Breast epithelium (tissue), 4 donors: ENCODE data around the gene ZBTB40. TPM values are rescaled to one million over a fixed set of nuclear protein-coding genes. Genes with fewer than 3 reads are reported as not detected.

Experiments used
- DNase-seq, 2 donors: peaks; one replicate each; pipeline ENCODE4 v3.0.0-alpha.2; 2019; ENCODE audit warnings: low spot score in 2 of 2
- H3K27ac ChIP-seq, 2 donors: fragments of 200-600 bp; sonication (generic) in 1 of 2; one replicate each; pipeline ENCODE4 v1.5.1; 2016 to 2019; ENCODE audit warnings: mild to moderate bottlenecking in 1 of 2
- H3K27me3 ChIP-seq, 2 donors: fragments of 200-600 bp; sonication (generic) in 1 of 2; one replicate each; pipeline versions ENCODE4 v1.5.1 to v1.6.0; 2017 to 2019; ENCODE audit warnings: control low read depth in 1 of 2, mild to moderate bottlenecking in 1 of 2
- H3K36me3 ChIP-seq: fragments of 200-600 bp; one replicate; pipeline ENCODE4 v1.5.1; 2019
- H3K4me1 ChIP-seq, 2 donors: fragments of 200-600 bp; sonication (generic); one replicate each; pipeline ENCODE4 v1.5.1; 2016 to 2019; ENCODE audit warnings: control low read depth in 1 of 2
- H3K4me3 ChIP-seq, 3 donors: fragments of 200-600 bp; sonication (generic); 1 replicate in 2 of 3; 2 replicates in 1 of 3; pipeline ENCODE4 v1.5.1; 2016 to 2019; ENCODE audit warnings: mild to moderate bottlenecking in 3 of 3, moderate library complexity in 2 of 3
- H3K9me3 ChIP-seq, 2 donors: fragments of 200-600 bp; sonication (generic) in 1 of 2; one replicate each; pipeline ENCODE4 v1.5.1; 2016 to 2019; ENCODE audit warnings: control low read depth in 1 of 2
- CTCF ChIP-seq, 3 donors: fragments of 450-650 bp; IDR thresholded peaks; one replicate each; pipeline ENCODE4 v1.5.1; 2016 to 2017; ENCODE audit warnings: antibody characterized with exemption in 3 of 3, mild to moderate bottlenecking in 3 of 3, moderate library complexity in 3 of 3
- POLR2A ChIP-seq: fragments of 450-650 bp; IDR thresholded peaks from one replicate; pipeline ENCODE4 v1.6.1; 2016; ENCODE audit warnings: antibody characterized with exemption, mild to moderate bottlenecking, moderate library complexity
- POLR2AphosphoS5 ChIP-seq, 3 donors: sonication (generic); formaldehyde crosslinking; IDR thresholded peaks; one replicate each; pipeline ENCODE4 v1.6.1; 2017; ENCODE audit warnings: antibody characterized with exemption in 3 of 3
- intact Hi-C: fragments of 100-400 bp; cut with DNase I; formaldehyde crosslinking; loops from one replicate; pipeline ENCODE4 v1.15.1; 2023; ENCODE audit warnings: low total_unique reads
- total RNA-seq, 3 donors: library from RNA; depleted of rRNA; stranded (reverse); fragments of >200 nt; gene quantifications; one replicate each; pipeline ENCODE4 v1.1.0, GENCODE V29; 2016

The ZBTB40 gene
- total RNA-seq, 3 donors from 2014 or later: 15.7 to 24.6 (median 22.0) TPM

GRCh38 chr1:22500471-22500870, 48.8 kb downstream of the ZBTB40 start:
- no peak overlapping the region for H3K27ac ChIP-seq
- intact Hi-C loops: no loop called here
- TF ChIP-seq POLR2AphosphoS5 (IDR thresholded peaks at IDR 0.05): no peak
- TF ChIP-seq POLR2A: no peak
- no peak for TF ChIP-seq CTCF (IDR thresholded peaks at IDR 0.05)

GRCh38 chr1:22502202-22502601, 50.6 kb downstream of the ZBTB40 start:
- no peaks in the 10 kb centered on the region for H3K27me3 ChIP-seq
- no peaks in the 10 kb centered on the region for H3K36me3 ChIP-seq
- intact Hi-C loops: no loop called here
- TF ChIP-seq CTCF (IDR thresholded peaks at IDR 0.05) (no peak), POLR2AphosphoS5 (IDR thresholded peaks at IDR 0.05) (no peak)
- no peaks in the 10 kb centered on the region for H3K9me3 ChIP-seq
- no peak overlapping the region for H3K4me3 ChIP-seq
- DNase-seq: no peak
- H3K27ac ChIP-seq: no peak overlapping the region
- H3K4me1 ChIP-seq: no peaks in the 10 kb centered on the region

More at GRCh38 chr1:22500471-22500870, 48.8 kb downstream of the ZBTB40 start:
- Histone ChIP-seq H3K27me3 (no peaks in the 10 kb centered on the region), H3K36me3 (no peaks in the 10 kb centered on the region), H3K9me3 (no peaks in the 10 kb centered on the region), H3K4me1 (no peaks in the 10 kb centered on the region), H3K4me3 (no peak overlapping the region)
- DNase-seq: no peak

- no peaks in the 10 kb centered on the region for H3K4me1 ChIP-seq
- no peak for DNase-seq
- TF ChIP-seq CTCF (IDR thresholded peaks at IDR 0.05) (no peak), POLR2A (no peak)
- no peak overlapping the region for H3K4me3 ChIP-seq
- no peaks in the 10 kb centered on the region for H3K9me3 ChIP-seq
- no peaks in the 10 kb centered on the region for H3K27me3 ChIP-seq
- H3K27ac ChIP-seq: no peak overlapping the region
- intact Hi-C loops: no loop called here
- no peaks in the 10 kb centered on the region for H3K36me3 ChIP-seq
These were observed 52.2 kb downstream of the ZBTB40 start for GRCh38 chr1:22503721-22504410.

GRCh38 chr1:22506130-22506692, 54.6 kb downstream of the ZBTB40 start:
- Histone ChIP-seq H3K27me3 (no peaks in the 10 kb centered on the region), H3K36me3 (no peaks in the 10 kb centered on the region), H3K9me3 (no peaks in the 10 kb centered on the region), H3K4me1 (no peaks in the 10 kb centered on the region), H3K27ac (no peak overlapping the region), H3K4me3 (no peak overlapping the region)
- DNase-seq: no peak
- TF ChIP-seq POLR2AphosphoS5 (IDR thresholded peaks at IDR 0.05) (no peak), POLR2A (no peak), CTCF (IDR thresholded peaks at IDR 0.05) (no peak)
- intact Hi-C loops: no loop called here

GRCh38 chr1:22507587-22507986, 55.9 kb downstream of the ZBTB40 start:
- no peaks in the 10 kb centered on the region for H3K27me3 ChIP-seq
- peaks cover 12% of the 10 kb centered on the region for H3K36me3 ChIP-seq
- intact Hi-C loops: no loop called here
- H3K4me3 ChIP-seq: no peak overlapping the region
- H3K9me3 ChIP-seq: no peaks in the 10 kb centered on the region
- TF ChIP-seq CTCF (IDR thresholded peaks at IDR 0.05): no peak
- no peak for TF ChIP-seq POLR2AphosphoS5 (IDR thresholded peaks at IDR 0.05)
- TF ChIP-seq POLR2A: no peak
- no peaks in the 10 kb centered on the region for H3K4me1 ChIP-seq
- no peak overlapping the region for H3K27ac ChIP-seq
- no peak for DNase-seq
